GM10248 (cell line): ENCODE results near the gene PLSCR4.

ENCODE experiments used
- CTCF ChIA-PET: fragments of 300-600 bp; sonication (Branson Sonifier 250); formaldehyde crosslinking; extraction: SDS; loops from one replicate; lab custom pipeline; 2021; ENCODE audit warnings: antibody characterized with exemption; lab: Yijun Ruan, JAX
- POLR2A ChIA-PET: fragments of 350-650 bp; sonication (Branson Sonifier 250); formaldehyde crosslinking; extraction: SDS; loops from one replicate; lab custom pipeline; 2020; ENCODE audit warnings: antibody characterized with exemption; lab: Yijun Ruan, JAX
- DNase-seq: peaks from one replicate; pipeline ENCODE4 v3.0.0; 2012; ENCODE audit errors: extremely low spot score
- TF ChIP-seq, protein P1 (sequence below): IDR thresholded peaks from 2 replicates; pipeline ENCODE4 v1.5.1; 2012; ENCODE audit warnings: mild to moderate bottlenecking, low read depth; ENCODE audit errors: extremely low read depth, missing control alignments, control extremely low read depth

PLSCR4 gene

DNA sequence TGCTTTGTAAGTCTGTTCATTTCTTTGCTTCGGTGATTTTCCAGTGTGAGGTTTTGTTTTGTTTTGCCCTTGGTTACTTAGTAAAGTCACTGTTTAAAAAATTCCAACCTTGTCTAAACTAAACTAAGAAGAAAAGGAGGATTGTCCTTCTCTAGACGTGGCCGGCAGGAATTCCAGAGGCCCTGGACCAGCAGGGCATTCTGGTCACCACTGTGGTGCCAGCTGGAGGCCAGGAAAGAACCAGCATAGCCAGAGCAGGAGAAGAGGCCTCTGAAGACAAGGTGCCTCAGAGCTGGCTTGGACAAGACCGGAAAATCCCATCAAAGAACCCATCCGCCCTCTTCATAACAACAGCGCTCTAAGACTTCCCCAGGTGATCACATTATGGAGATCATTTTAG, 98.1 kb downstream of the PLSCR4 start:
- POLR2A ChIA-PET = no interaction called here
- CTCF ChIA-PET = no interaction called here
- DNase-seq = no peak

DNA sequence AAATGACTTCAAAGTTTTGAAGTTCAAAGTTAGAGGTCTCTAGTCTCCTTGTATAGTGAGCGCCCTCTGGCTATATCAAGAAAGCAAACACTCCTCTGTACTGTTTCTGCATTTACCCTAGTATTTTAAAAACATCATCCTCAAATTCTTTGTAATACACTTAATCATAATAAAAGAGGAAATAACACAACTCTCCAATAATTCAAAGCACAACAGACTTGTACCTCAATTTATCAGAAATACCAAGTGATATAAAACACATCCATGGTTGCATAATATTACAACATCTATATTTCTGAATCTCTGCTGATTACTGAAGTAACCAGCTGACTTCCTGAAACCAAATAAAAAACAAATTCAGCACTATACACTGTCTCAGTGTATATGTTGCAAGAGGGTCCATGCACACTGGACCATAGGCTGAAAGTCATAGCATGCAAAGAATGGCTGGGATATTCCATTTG, 102.4 kb downstream of the PLSCR4 start:
- ChIA-PET POLR2A (no interaction called here), CTCF (no interaction called here)
- no peak for DNase-seq
- TF ChIP-seq, protein P1, sequence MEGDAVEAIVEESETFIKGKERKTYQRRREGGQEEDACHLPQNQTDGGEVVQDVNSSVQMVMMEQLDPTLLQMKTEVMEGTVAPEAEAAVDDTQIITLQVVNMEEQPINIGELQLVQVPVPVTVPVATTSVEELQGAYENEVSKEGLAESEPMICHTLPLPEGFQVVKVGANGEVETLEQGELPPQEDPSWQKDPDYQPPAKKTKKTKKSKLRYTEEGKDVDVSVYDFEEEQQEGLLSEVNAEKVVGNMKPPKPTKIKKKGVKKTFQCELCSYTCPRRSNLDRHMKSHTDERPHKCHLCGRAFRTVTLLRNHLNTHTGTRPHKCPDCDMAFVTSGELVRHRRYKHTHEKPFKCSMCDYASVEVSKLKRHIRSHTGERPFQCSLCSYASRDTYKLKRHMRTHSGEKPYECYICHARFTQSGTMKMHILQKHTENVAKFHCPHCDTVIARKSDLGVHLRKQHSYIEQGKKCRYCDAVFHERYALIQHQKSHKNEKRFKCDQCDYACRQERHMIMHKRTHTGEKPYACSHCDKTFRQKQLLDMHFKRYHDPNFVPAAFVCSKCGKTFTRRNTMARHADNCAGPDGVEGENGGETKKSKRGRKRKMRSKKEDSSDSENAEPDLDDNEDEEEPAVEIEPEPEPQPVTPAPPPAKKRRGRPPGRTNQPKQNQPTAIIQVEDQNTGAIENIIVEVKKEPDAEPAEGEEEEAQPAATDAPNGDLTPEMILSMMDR = no peak

More for the DNA sequence above, 98.1 kb downstream of the PLSCR4 start:
- TF ChIP-seq, protein P1 = no peak

DNA sequence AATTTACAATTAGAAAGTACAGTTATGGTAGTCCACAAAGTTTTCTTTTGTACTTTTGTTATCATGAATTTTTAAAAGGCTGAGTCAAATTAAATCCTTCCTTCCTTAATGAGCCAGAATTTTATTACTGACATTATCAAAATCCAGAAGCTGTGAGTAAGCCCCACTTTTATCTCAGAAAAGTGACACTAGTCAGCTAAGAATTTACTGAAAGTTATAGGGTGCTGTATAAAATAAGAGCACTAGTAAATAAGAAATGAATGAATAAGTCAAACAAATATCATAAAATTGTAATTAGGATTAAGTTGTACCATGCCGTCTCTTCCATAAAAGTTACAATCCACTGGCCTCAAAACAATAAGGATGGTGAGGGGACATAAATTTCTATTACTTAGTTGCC, 105.3 kb downstream of the PLSCR4 start:
- DNase-seq = no peak
- TF ChIP-seq, protein P1 = no peak
- POLR2A ChIA-PET = no interaction called here
- CTCF ChIA-PET = interaction anchor here (1.5 to 1.9 kb wide), 2 partner anchors 10 to 18 kb away, joined by 5 read pairs; no protein-coding TSS in a partner anchor

DNA sequence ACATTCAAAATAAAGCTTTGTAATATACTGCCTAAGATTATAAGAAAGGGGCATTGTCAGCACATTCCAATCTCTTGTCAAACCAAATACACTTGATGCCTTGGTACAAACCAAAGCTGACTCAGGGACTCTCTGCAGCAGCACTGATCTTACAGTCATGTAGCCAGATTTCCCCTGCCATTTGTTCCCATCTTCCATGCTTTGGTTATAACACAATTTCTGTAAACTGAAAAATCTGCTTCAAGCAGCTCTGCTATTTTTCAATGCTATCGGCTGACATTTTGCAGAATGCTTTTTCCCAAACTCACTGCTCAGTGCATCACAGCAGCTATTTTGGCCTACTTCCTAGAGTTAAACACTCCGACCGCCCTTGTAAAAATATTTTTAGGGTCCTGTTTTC, 108.1 kb downstream of the PLSCR4 start:
- ChIA-PET POLR2A (no interaction called here), CTCF (interaction anchor here (1.2 to 1.5 kb wide), 2 partner anchors 17 to 41 kb away, joined by 3 to 4 read pairs; no protein-coding TSS in a partner anchor)
- DNase-seq = no peak
- TF ChIP-seq, protein P1 = no peak
